Stimulated activated naive CD8-positive, alpha-beta T cell treated with anti-CD3 and anti-CD28 coated beads, Interleukin-15, Interleukin-2, amounts not matched to agents 100 U/mL and 50 U/mL, for 24 hours (primary cell): ENCODE data around the gene CDX1.

ENCODE experiments used
- ATAC-seq: fragments of 150-1000 bp; cut with Tn5 transposase; one replicate; pipeline ENCODE4 v1.10.0; 2021
- DNase-seq: peaks from one replicate; pipeline ENCODE4 v3.0.0; 2021

The CDX1 gene

DNA sequence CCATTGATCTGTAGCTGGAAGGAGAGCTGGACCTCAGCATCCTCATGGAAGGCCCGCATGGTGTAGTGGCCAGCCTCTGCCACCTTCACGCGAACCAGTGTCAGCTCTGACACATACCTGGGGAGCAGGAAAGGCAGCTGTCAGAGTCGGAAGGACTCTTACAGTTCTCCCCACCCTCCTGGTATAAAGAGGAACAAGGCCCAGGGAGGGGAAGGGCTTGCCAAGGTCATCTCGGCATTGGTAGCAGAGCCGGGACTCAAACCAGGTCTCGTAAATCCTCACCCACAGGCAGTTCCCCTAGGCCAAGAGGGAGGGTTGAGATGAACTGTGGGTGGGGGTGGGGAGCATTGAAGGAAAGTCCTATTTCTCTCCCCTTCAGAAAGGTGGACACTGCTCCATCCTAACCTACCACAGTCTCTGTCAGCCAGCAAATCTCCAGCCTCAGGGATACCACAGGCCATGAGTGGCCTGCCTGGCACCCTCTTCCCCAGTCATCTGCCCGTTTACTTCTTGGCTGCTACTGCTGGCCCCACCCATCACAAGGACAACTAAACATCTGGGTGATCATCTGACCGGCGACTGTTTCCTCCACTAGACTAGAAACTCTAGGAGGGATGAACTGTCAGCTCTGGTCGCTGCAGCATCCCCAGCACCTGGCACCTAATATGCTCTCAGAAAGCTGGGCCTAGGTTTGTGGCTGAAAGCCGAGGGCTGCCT is 34.4 kb upstream of the CDX1 start:
- ATAC-seq (no peak), DNase-seq (no peak)

DNA sequence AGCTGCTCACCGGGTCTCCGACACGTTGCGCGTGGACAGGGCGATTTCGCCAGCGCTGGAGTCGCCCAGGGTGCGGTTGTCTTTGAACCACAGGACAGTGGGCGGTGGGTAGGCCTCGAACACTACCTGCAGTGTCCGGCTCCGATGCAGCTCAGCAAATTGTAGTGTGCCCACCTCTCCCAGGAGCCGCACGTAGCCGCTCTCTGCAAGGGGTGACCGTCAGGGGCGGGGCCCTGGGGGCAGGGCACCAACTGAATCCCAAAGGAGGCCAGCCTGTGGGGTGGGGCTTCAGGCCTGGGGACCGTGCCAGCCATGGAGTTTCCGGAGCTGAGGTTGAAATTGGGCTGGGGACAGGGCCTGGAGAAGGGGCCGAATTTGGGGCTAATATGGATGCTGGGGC is 33.8 kb upstream of the CDX1 start:
- DNase-seq (no peak), ATAC-seq (no peak)

DNA sequence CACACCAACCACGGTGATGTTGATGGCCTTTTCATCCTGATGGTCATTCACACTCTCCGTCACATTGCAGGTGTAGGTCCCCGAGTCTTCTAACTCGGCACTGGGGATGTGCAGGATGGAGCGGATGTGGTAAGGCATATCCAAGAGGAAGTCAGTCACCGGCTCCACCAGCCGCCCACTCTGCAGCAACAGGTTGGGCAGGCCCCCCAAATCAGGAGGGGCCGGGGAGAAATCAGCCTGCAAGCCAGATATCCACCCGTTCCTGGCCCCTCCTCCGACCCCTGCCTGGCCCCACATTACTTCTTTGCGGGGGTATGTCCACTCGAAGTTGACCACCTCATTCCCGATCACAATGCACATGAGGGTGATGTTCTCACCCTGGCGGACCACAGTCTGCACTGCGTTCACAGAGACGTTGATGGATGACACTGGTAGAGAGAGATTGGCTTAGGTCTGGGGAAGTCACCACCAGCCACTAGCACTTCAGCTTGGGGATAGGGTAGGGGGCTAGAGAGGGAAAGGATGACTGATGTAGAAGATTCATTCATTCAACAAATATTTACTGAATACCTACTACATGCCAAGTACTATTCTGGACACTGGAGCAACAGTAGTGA is 32.9 kb upstream of the CDX1 start:
- ATAC-seq = no peak

GRCh38 chr5:150134198-150134588 is 32.4 kb upstream of the CDX1 start:
- DNase-seq (no peak), ATAC-seq (no peak)

More for the DNA sequence above, 32.9 kb upstream of the CDX1 start:
- no peak for DNase-seq

- no peak for DNase-seq
- no peak for ATAC-seq
Observed at GRCh38 chr5:150135557-150136304, 30.8 kb upstream of the CDX1 start.

DNA sequence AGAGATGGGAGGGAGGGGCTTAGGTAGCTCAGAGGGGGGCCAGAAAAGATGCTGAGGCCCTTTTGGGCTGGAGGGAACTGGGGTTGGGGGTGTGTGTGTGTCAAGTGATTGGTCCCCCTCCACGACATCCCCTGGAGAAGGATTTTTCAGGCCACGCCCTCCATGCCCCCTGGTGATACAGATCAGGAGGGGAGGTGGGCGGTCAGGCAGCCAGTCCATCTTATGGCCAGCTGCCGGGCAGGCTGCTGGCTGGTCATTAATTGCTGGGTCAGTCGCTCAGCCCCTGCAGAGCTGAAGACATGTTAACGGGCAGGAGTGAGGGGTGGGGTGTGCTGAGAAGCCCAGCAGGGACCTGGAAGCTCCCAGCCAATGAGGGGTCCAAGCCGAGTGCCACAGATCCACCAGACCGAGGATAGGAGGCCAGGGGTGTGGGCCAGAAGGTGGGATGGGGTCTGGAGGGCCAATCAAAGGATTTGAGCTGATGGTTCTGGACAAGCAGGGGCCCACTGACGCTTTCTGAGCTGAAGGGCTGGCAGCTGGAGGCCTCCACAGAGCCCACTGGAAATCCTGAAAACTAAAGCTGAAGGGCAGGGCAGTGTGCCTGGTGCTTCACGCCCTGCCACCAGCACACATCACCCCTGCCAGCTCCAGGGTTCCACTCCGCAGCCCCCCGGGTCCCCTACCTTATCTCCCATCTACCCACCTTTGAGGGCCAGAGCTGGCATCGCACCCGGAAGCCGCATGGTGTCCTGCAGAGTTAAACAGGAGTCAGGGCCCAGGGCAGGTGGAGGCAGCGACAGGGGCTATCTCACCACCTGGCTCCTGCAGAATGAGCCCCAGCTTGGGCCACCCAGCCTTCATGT is 30.0 kb upstream of the CDX1 start:
- DNase-seq (no peak), ATAC-seq (no peak)

DNA sequence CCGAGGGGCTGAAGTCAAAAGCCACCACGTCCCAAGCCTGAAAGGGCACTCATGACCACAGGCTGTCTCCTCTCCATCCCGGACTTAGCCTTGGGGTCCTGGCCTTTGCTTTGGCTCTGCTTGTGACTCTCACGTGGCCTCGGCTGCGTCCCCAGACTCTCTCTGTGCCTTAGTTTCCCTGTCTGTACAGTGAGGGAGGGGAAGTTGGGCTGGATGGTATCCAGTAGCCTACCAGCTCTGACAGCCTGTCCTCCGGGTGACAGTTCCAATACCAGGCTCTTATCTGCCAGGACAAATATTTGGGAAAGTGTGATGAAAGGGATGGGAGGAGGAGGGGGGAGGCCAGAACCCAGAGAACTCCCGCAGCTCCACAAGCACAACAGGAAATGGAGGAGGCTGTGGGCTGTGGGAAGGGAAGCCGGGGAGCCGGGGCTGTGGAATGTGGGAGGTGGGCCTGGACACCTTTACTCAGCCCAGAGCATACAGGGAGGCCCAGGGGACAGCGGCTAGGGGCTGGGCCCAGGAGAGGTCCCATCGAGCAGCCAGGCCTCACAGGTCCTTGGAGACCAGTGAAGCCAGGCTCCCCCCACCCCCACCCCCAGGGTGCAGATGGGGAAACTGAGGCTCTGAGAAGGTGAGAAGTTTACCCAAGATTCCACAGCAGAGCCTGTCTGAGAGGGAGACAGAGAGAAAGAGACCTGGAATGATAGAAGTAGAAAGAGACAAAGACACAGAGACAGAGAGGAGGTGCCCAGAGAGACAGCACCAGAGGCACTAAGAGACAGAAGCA is 29.2 kb upstream of the CDX1 start:
- ATAC-seq (no peak), DNase-seq (no peak)

DNA sequence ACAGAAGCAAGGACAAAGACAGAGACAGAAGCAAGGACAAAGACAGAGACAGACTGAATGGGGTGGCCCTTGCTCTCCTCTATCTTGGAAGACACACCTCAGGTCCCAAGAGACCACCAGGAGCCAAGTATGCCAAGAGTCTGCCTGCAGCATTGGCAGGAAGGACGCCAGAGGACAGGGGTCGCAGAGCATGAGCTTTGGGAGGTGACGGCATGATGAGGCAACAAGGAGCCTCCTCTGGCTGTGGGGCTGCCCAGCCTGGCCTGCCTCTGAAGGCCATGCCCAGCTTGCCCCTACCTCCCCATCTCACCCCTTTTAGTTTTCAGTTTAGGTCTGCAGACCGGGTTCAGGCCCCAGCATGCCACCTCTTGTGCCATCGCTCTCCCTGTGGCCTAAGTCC is 28.6 kb upstream of the CDX1 start:
- no peak for DNase-seq
- ATAC-seq = no peak

DNA sequence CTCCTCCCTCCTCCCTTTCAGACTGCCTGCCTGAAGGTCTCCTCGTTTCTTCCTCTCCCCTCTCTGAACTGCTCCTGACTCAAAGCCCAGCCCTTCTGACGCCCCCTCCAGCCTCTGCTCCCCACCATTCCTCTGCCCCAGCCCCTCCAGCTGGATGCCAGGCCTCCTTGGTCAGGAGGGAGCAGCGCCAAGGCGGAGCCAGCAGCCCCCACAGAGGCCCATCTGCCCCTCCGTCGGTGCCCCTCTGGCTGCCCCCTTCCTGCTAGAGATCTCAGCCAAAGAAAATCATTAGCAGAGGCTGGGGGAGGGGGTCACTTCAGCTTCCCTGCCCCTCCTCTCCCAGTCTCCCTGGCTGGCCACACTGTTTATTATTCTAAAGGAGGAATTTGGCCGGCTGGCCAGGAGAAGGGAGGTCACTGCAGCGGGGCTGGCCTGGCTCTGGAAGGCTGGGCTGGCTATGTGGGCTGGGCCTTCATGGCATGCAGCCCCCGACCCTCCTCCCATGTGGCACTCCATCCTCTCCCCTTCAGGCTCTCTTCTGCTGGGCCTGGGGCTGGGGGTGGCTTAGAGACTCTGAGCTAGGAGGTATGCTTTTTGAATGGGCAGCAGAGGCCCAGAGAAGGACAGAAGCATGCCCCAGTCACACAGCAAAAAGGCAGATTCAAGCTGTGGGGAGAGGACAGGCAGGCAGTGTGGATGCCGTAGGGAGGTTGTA is 27.9 kb upstream of the CDX1 start:
- ATAC-seq (no peak), DNase-seq (no peak)

DNA sequence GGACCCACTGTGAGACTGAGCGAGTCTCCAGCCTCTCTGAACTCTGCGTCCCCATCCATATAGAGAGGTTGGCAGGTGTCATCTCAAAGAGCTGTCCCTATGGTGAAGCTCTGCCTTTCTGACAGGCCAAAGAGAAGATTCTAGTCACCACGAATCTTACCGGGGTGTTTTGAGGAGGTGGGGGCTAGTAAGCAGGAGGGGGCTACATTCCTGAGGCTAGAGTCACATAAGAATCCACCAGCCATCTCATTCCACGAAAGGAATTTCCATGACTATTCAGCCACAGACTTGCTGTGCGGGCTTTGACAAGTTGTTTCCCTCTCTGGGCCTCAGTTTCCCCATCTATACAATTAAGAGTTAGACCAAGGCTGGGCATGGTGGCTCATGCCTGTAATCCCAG is 27.2 kb upstream of the CDX1 start:
- ATAC-seq = no peak
- DNase-seq = no peak

DNA sequence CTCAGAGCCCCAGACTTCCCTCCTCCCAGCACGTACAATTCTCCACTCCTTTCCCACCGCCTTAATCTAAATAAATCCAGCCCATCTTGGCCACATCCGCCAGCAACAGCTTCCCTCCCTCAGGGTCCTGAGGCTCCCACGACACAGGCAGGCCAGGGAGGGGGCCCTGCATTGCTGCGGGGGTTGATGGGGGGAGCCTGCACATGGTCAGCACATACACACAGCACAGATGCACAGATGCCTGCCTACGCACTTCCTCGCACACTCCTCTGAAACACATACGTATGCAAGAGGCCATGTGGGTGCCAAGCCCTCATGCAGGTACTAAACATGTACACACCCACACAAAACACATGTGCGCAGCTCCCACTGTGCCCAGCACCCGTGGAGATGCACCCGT is 25.7 kb upstream of the CDX1 start:
- ATAC-seq (no peak), DNase-seq (no peak)

GRCh38 chr5:150141544-150142184 is 24.9 kb upstream of the CDX1 start:
- no peak for DNase-seq
- ATAC-seq = no peak

DNA sequence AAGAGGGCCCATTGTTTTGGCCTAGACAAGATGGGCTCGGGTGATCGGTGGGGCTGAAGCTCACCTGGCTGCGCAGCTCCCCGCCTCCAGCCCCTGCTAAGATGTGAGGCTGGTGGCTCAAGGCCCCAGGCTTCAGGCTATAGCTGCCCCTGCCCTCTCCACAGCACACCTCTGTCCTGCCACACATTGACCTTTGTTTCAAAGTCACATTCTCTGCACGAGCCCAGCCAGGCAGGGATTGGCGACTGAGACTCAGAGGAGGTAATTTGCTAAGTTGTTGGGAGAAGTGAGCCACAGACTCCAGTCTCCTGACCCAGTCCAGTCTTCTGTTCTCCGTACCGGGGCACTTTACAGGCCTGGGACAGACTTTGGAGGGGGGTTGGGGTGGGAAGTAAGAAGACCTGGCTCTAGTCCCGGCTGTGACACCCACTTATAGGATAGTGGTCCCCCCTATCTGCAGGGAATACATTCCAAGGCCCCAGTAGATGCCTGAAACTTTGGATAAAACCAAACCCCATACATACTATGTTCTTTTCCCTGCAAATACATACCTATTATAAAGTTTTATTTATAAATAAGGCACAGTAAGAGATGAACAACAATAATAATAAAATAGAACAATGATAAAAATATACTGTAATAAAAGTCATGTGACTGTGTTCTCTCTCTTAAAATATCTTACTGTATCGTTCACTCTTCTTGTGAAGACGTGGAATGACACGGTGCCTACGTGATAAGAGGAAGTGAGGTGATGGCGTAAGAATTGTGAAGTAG is 24.2 kb upstream of the CDX1 start:
- ATAC-seq (no peak), DNase-seq (no peak)

- DNase-seq (no peak), ATAC-seq (no peak)
Observed at GRCh38 chr5:150142959-150143349, 23.6 kb upstream of the CDX1 start.

GRCh38 chr5:150143350-150144245 is 23.0 kb upstream of the CDX1 start:
- DNase-seq (no peak), ATAC-seq (no peak)

- ATAC-seq (no peak), DNase-seq (no peak)
Observed at GRCh38 chr5:150144246-150144801, 22.3 kb upstream of the CDX1 start.

GRCh38 chr5:150144879-150145278 is 21.7 kb upstream of the CDX1 start:
- DNase-seq = no peak
- no peak for ATAC-seq

GRCh38 chr5:150146235-150146634 is 20.3 kb upstream of the CDX1 start:
- ATAC-seq (no peak), DNase-seq (no peak)
